HG03521 (cell line): ENCODE data around the gene AP4S1.

Experiments used
- ATAC-seq: cut with Tn5 transposase; IDR thresholded peaks from one replicate; pipeline ENCODE4 v1.9.1; 2021; ENCODE audit warnings: mild to moderate bottlenecking, moderate library complexity; ENCODE audit not compliant: unreplicated experiment

Gene AP4S1

GRCh38 chr14:31127690-31128089 lies 102.2 kb downstream of the AP4S1 start:
- peak; percentile 79 for ATAC-seq

- ATAC-seq: no peak
Measured at GRCh38 chr14:31128601-31129526, 103.4 kb downstream of the AP4S1 start.

- no peak for ATAC-seq
Measured at GRCh38 chr14:31133133-31133532, 107.7 kb downstream of the AP4S1 start.

GRCh38 chr14:31137214-31137889 lies 111.9 kb downstream of the AP4S1 start:
- no peak for ATAC-seq

GRCh38 chr14:31138301-31138700 lies 112.9 kb downstream of the AP4S1 start:
- no peak for ATAC-seq

- no peak for ATAC-seq
Measured at GRCh38 chr14:31139301-31139847, 113.9 kb downstream of the AP4S1 start.

GRCh38 chr14:31142455-31143087 lies 117.1 kb downstream of the AP4S1 start:
- ATAC-seq: no peak
